ENCODE data around the gene CDC20. TPM values are rescaled to one million over a fixed set of nuclear protein-coding genes. Genes with fewer than 3 reads are reported as not detected.

CDC20 gene
- total and polyA plus RNA-seq, 2 of the 8 experiments (the other 6 are each of a cell fraction or from before 2014, with no cell fraction given) = 214 to 221 TPM

DNA sequence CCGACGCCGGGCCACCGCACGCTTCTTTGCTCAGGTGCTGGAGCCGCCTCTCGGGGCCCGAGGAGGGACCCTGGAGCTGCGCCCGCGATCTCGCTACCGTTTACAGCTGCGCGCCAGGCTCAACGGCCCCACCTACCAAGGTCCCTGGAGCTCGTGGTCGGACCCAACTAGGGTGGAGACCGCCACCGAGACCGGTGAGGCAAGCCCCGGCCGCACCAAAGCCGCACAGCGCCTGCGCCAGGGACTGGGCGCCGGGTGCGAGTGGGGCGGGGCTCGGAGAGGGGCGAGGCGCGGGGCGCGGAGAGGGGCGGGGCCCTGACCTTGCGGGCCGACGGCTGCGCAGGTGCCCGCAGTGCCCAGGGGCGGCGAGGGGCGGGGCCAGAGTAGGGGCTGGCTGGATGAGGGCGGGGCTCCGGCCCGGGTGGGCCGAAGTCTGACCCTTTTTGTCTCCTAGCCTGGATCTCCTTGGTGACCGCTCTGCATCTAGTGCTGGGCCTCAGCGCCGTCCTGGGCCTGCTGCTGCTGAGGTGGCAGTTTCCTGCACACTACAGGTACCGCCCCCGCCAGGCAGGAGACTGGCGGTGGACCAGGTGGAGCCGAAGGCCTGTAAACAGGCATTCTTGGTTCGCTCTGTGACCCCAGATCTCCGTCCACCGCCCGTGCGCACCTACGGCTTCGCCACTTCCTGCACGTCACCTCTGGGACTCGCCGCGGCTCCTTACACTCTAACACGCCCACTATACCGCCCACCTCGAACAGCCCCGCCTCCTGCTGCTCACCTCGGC, 9.8 kb upstream of the CDC20 start:
- Histone ChIP-seq H3K27me3 (replicated peaks in 1 of 4; ENCODE audit: control insufficient read depth in 3 of 4, extremely low read depth in 1 of 4, insufficient read depth in 3 of 4, low read length in 3 of 4) (peaks cover 0 to 5% (median 0%) of the 10 kb centered on the region in 4 experiments; a peak in 2 of 7 replicates), H4K5ac (ENCODE audit: insufficient read length, low read depth, low read length) (peak overlapping the region; percentile 97), H2BK15ac (ENCODE audit: low read length) (0 out of 2 replicates have a peak overlapping the region, but pooled peaks have one; percentile 88), H3K23me2 (ENCODE audit: low read depth, low read length) (peaks cover 7% of the 10 kb centered on the region), H2AK5ac (ENCODE audit: low read depth, low read length) (no peak overlapping the region), H3K79me2 (ENCODE audit: control insufficient read depth in 1 of 2, insufficient read depth in 2 of 2, low read length in 2 of 2) (no peaks in the 10 kb centered on the region), H2BK5ac (ENCODE audit: low read depth, low read length) (peak overlapping the region; percentile 97), H4K8ac (ENCODE audit: extremely low read depth, insufficient read depth, low read length) (peak overlapping the region; percentile 97), H3K36me3 (ENCODE audit: control insufficient read depth in 2 of 4, insufficient read depth in 4 of 4, low read length in 3 of 4) (no peaks in the 10 kb centered on the region), H3K56ac (replicated peaks; ENCODE audit: insufficient read length, low read depth, low read length) (peak overlapping the region; percentile 95), H3K9ac (replicated peaks in 1 of 4; ENCODE audit: extremely low read depth in 1 of 4, low read depth in 3 of 4, low read length in 3 of 4) (peak overlapping the region; percentile 56 to 91 (median 84)), H3K9me3 (ENCODE audit: insufficient read depth in 2 of 2, low read depth in 1 of 2, low read length in 1 of 2) (no peaks in the 10 kb centered on the region), H3K23ac (ENCODE audit: insufficient read length) (no peak overlapping the region), H3K4me2 (ENCODE audit: insufficient read depth in 1 of 2, low read depth in 2 of 2, low read length in 2 of 2) (peak overlapping the region; percentile 83 to 94), H3K79me1 (ENCODE audit: low read depth, low read length) (no peaks in the 10 kb centered on the region), H4K20me1 (replicated peaks in 1 of 2; ENCODE audit: control insufficient read depth in 1 of 2, insufficient read depth in 2 of 2, low read length in 2 of 2) (no peaks in the 10 kb centered on the region), H3K4me1 (replicated peaks in 1 of 4; ENCODE audit: control insufficient read depth in 3 of 4, insufficient read depth in 4 of 4, low read length in 3 of 4) (peaks cover 4 to 15% (median 9%) of the 10 kb centered on the region in 4 experiments; a peak in 6 of 7 replicates), H2BK12ac (ENCODE audit: low read depth, low read length) (0 out of 2 replicates have a peak overlapping the region, but pooled peaks have one; percentile 90), H2BK20ac (ENCODE audit: low read length) (peak overlapping the region; percentile 66; the same call in 1 of the 2 replicates), H3K4ac (replicated peaks; ENCODE audit: insufficient read length, low read depth, low read length) (no peak overlapping the region), H3K4me3 (ENCODE audit: extremely low read depth in 1 of 4, insufficient read depth in 2 of 4, low read depth in 3 of 4, low read length in 4 of 4) (peak overlapping the region; percentile 68 to 74 (median 71)), H2BK120ac (replicated peaks; ENCODE audit: low read depth, low read length) (no peak overlapping the region), H2AFZ (ENCODE audit: low read length) (peak overlapping the region; percentile 76), H3K14ac (ENCODE audit: insufficient read length) (no peak overlapping the region), H3K18ac (ENCODE audit: extremely low read depth, low read length) (peak overlapping the region; percentile 94), H4K91ac (replicated peaks; ENCODE audit: insufficient read length, low read length) (peak overlapping the region; percentile 84), H3K27ac (ENCODE audit: low read depth, low read length) (peak overlapping the region; percentile 93)
- ChIA-PET POLR2A (ENCODE audit: partially characterized antibody) (interaction anchor here (0.8 to 4.0 kb wide), 8 partner anchors 9 to 99 kb away, joined by 3 to 37 read pairs (median 4); partner anchors contain the start of gene CDC20), CTCF (ENCODE audit: partially characterized antibody) (interaction anchor here (1.0 to 2.1 kb wide), 4 partner anchors 9 to 106 kb away, joined by 3 to 8 read pairs (median 4); no protein-coding TSS in a partner anchor)
- peak; percentile 88 to 99 for DNase-seq (ENCODE audit: low read depth in 1 of 2, low spot score in 2 of 2)
- no peak for FAIRE-seq
- 1% methylated on average over 47 of the region's 72 CpGs; no CpG with 5 or more reads in 1 of the 2 experiments for WGBS, 2 experiments (ENCODE audit: extremely low coverage in 1 of 2, insufficient coverage in 1 of 2, insufficient read length in 1 of 2, insufficient replicate concordance in 2 of 2, low coverage in 1 of 2, low lambda C conversion rate in 2 of 2, missing lambda C conversion rate in 1 of 2)
- TF ChIP-seq GTF2F1 (IDR thresholded peaks at IDR 0.05; ENCODE audit: borderline replicate concordance, low read depth, low read length) = no peak
- peak; percentile 22; the same call in 1 of the 2 replicates for TF ChIP-seq TBP (IDR thresholded peaks at IDR 0.05; ENCODE audit: low read depth, low read length)
- TF ChIP-seq YY1 (IDR thresholded peaks at IDR 0.05; ENCODE audit: low read depth, low read length) = no peak
- TF ChIP-seq SUZ12 (IDR thresholded peaks at IDR 0.05; ENCODE audit: low read length) = no peak
- TF ChIP-seq MAX (IDR thresholded peaks at IDR 0.05) = peak; percentile 79
- no peak for TF ChIP-seq SIX5 (IDR thresholded peaks at IDR 0.05; ENCODE audit: low read depth, low read length)
- TF ChIP-seq BACH1 (IDR thresholded peaks at IDR 0.05; ENCODE audit: low read length) = no peak
- TF ChIP-seq EP300 (IDR thresholded peaks at IDR 0.05; ENCODE audit: borderline replicate concordance in 1 of 2, low read depth in 2 of 2, low read length in 2 of 2) = no peak
- TF ChIP-seq ASH2L (IDR thresholded peaks at IDR 0.05; ENCODE audit: low read length) = peak; percentile 70
- no peak for TF ChIP-seq TAF7 (optimal IDR thresholded peaks at IDR 0.05; ENCODE audit: borderline replicate concordance, low read depth, low read length)
- no peak for TF ChIP-seq TCF12 (IDR thresholded peaks at IDR 0.05; ENCODE audit: low read depth, low read length)
- TF ChIP-seq ZNF274 (IDR thresholded peaks at IDR 0.05; ENCODE audit: borderline replicate concordance, extremely low read depth, low read length) = no peak

Data from H1 (cell line).